SU-DHL-6 (cell line): ENCODE results near the gene KRT24.

Experiments used
- CTCF ChIP-seq: fragments of 200-600 bp; sonication (generic); IDR thresholded peaks from one replicate; pipeline ENCODE4 v1.5.1; 2017; ENCODE audit warnings: antibody characterized with exemption, mild to moderate bottlenecking, low read length, moderate library complexity; ENCODE audit not compliant: insufficient read depth, poor library complexity, severe bottlenecking
- EZH2phosphoT487 ChIP-seq: fragments of 200-600 bp; sonication (generic), shearing (Covaris generic); conservative IDR thresholded peaks from 2 replicates; pipeline ENCODE4 v1.6.1; 2018; ENCODE audit warnings: mild to moderate bottlenecking, antibody characterized with exemption, low read length, moderate library complexity, mixed read lengths

GRCh38 chr17:40696651-40697072 lies 6.9 kb downstream of the KRT24 start:
- TF ChIP-seq CTCF (no peak), EZH2phosphoT487 (no peak)
